Measurements from ENCODE around the gene FOXR1. TPM values are rescaled to one million over a fixed set of nuclear protein-coding genes. Genes with fewer than 3 reads are reported as not detected.
"Not testable (repeated sequence)": the region's sequence is repeated elsewhere in the genome, so short reads cannot be mapped to it uniquely, and the experiment has no call there.

Gene FOXR1
- total RNA-seq, 4 donors from 2014 or later, result not detected

- no peaks in the 10 kb centered on the region for H3K36me3 ChIP-seq
- TF ChIP-seq POLR2A (IDR thresholded peaks at IDR 0.05) (no peak), CTCF (IDR thresholded peaks at IDR 0.05) (no peak), EP300 (IDR thresholded peaks at IDR 0.05) (peak in 1 of 2 donors; percentile 10)
- 75 to 83% methylated on average over 15 of the region's 15 CpGs for WGBS, 2 donors
- no peak overlapping the region for H3K4me3 ChIP-seq
- H3K27me3 ChIP-seq, result peaks cover 0 to 25% of the 10 kb centered on the region in 2 donors
- H3K27ac ChIP-seq, result no peak overlapping the region
- DNase-seq (ENCODE audit: low spot score in 2 of 2), result no peak
- no peaks in the 10 kb centered on the region for H3K9me3 ChIP-seq
- peaks cover 0 to 17% (median 5%) of the 10 kb centered on the region in 4 donors for H3K4me1 ChIP-seq
Observed at GRCh38 chr11:118975771-118976709, 4.5 kb downstream of the FOXR1 start.

DNA sequence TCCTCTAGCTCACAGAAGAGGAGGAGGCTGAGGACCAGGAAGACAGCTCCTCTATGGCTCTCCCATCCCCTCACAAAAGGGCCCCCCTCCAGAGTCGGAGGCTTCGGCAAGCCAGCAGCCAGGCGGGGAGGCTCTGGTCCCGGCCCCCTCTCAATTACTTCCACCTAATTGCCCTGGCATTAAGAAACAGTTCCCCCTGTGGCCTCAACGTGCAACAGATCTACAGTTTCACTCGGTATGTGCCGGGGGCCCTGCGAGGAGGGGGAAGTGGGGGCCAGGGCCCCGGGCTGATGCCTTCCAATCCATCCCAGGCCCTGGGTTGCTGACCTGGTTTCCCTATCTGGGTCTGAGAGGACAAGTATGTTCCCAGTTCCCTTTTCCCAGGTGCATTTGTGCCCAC lies 7.9 kb downstream of the FOXR1 start:
- 39 to 51% methylated on average over 9 of the region's 9 CpGs for WGBS, 2 donors
- no peaks in the 10 kb centered on the region for H3K9me3 ChIP-seq
- TF ChIP-seq POLR2A (IDR thresholded peaks at IDR 0.05) (no peak), CTCF (IDR thresholded peaks at IDR 0.05) (no peak), EP300 (IDR thresholded peaks at IDR 0.05) (no peak)
- H3K27me3 ChIP-seq, result peaks cover 0 to 14% of the 10 kb centered on the region in 2 donors
- no peak for DNase-seq (ENCODE audit: low spot score in 2 of 2)
- peaks cover 0 to 17% (median 5%) of the 10 kb centered on the region in 4 donors for H3K4me1 ChIP-seq
- no peak overlapping the region for H3K4me3 ChIP-seq
- H3K27ac ChIP-seq, result no peak overlapping the region
- H3K36me3 ChIP-seq, result no peaks in the 10 kb centered on the region

DNA sequence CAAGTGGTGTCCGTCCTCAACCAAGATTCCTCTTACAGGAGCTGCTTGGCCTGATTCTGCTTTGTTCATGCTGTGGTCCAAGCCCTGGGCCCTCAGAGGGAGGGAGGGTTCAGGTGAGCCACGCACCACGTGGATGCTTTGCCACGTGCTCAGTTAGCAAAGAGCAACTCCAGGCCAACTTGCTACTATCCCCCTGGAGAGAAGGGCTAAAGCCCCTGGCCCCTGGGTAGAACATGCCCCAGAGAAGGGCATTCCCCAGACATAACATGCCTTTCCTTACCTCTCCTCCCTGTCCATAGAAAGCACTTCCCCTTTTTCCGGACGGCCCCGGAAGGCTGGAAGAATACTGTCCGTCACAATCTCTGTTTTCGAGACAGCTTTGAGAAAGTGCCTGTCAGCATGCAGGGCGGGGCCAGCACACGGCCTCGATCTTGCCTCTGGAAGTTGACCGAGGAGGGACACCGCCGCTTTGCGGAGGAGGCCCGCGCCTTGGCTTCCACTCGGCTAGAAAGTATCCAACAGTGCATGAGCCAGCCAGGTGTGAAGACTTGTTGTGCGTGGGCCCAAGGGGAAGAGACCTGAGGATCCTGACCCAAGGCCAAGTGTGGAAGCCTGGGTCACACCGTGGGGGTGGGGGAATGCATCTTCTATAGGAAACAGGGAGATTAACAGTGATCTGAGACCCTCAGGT lies 8.8 kb downstream of the FOXR1 start:
- TF ChIP-seq CTCF (IDR thresholded peaks at IDR 0.05) (no peak), EP300 (IDR thresholded peaks at IDR 0.05) (no peak), POLR2A (IDR thresholded peaks at IDR 0.05) (peak in 1 of 2 donors; percentile 12)
- H3K27ac ChIP-seq, result no peak overlapping the region
- WGBS, 2 donors, result 20 to 21% methylated on average over 20 to 21 of the region's 21 CpGs
- H3K9me3 ChIP-seq, result no peaks in the 10 kb centered on the region
- H3K4me3 ChIP-seq, result peak overlapping the region in 2 of 4 donors; percentile 16 to 34
- peak in 1 of 2 donors; percentile 23 for DNase-seq (ENCODE audit: low spot score in 2 of 2)
- no peaks in the 10 kb centered on the region for H3K36me3 ChIP-seq
- peaks cover 0 to 12% of the 10 kb centered on the region in 2 donors for H3K27me3 ChIP-seq
- peaks cover 0 to 17% (median 5%) of the 10 kb centered on the region in 4 donors for H3K4me1 ChIP-seq

- H3K4me1 ChIP-seq, result peaks cover 0 to 17% (median 5%) of the 10 kb centered on the region in 4 donors
- not testable (repeated sequence) for H3K9me3 ChIP-seq; H3K27ac ChIP-seq; H3K4me3 ChIP-seq; H3K36me3 ChIP-seq; H3K27me3 ChIP-seq; DNase-seq (ENCODE audit: low spot score in 2 of 2)
- WGBS, 2 donors, result 69 to 74% methylated on average over 7 to 8 of the region's 8 CpGs
Observed at GRCh38 chr11:118984337-118984736, 12.8 kb downstream of the FOXR1 start.

- no peaks in the 10 kb centered on the region for H3K27me3 ChIP-seq
- WGBS, 2 donors, result 56 to 70% methylated on average over 2 of the region's 2 CpGs
- no peak overlapping the region for H3K4me3 ChIP-seq
- DNase-seq (ENCODE audit: low spot score in 2 of 2), result no peak
- H3K9me3 ChIP-seq, result no peaks in the 10 kb centered on the region
- TF ChIP-seq POLR2A (IDR thresholded peaks at IDR 0.05) (no peak), CTCF (IDR thresholded peaks at IDR 0.05) (no peak), EP300 (IDR thresholded peaks at IDR 0.05) (no peak)
- H3K36me3 ChIP-seq, result no peaks in the 10 kb centered on the region
- peaks cover 0 to 12% (median 3%) of the 10 kb centered on the region in 4 donors for H3K4me1 ChIP-seq
- H3K27ac ChIP-seq, result no peak overlapping the region
Observed at GRCh38 chr11:118984825-118985224, 13.3 kb downstream of the FOXR1 start.
